ENCODE measurements around the gene TPBG. TPM values are rescaled to one million over a fixed set of nuclear protein-coding genes. Genes with fewer than 3 reads are reported as not detected.

Gene TPBG
- total and polyA plus RNA-seq, 2 of the 4 experiments (the other 2 are of a cell fraction): 19.7 to 71.7 TPM

DNA sequence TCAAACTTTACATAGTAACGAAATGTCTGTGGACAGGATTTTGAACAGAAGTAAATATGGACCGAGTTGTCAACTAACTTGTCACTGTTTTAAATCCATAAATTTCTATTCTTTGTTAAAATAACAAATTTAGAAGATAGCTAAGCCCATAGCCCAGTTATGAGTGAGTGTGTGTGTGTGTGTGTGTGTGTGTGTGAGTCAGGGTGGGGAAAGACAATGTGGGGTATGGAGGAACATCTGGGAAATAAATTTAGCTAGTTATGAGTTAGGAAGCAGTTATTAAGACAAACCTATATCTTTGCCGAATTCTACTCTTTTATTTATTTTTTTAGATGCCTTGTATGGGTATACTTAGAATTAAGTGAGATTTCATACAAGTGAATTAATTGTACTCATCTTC is 9.0 kb downstream of the TPBG start:
- H3K9ac ChIP-seq (ENCODE audit: low read depth, low read length): no peak overlapping the region
- H3K56ac ChIP-seq (ENCODE audit: extremely low read depth, insufficient read depth, low read length): 0 out of 2 replicates have a peak overlapping the region, but pooled peaks have one; percentile 19
- H3K27me3 ChIP-seq (ENCODE audit: control insufficient read depth, insufficient read depth, low read length): no peaks in the 10 kb centered on the region
- no peak overlapping the region for H2BK15ac ChIP-seq (ENCODE audit: low read depth, low read length)
- peak overlapping the region; percentile 92 for H2BK5ac ChIP-seq (ENCODE audit: low read depth, low read length, poor library complexity, severe bottlenecking)
- no peak for ATAC-seq (ENCODE audit: low read depth)
- H3K9me1 ChIP-seq (ENCODE audit: insufficient read depth, low read length): peaks cover 12% of the 10 kb centered on the region; the same call in 1 of the 2 replicates
- no TSS peak for BruUV-seq (replicated peaks)
- TF ChIP-seq BHLHE40 (IDR thresholded peaks at IDR 0.05; ENCODE audit: low read depth, low read length) (no peak), SMC3 (IDR thresholded peaks at IDR 0.05; ENCODE audit: low read depth, low read length) (no peak), MXI1 (IDR thresholded peaks at IDR 0.05; ENCODE audit: borderline replicate concordance, low read depth, low read length) (no peak), RCOR1 (IDR thresholded peaks at IDR 0.05; ENCODE audit: insufficient replicate concordance, low read length) (no peak), NFE2L2 (IDR thresholded peaks at IDR 0.05; ENCODE audit: low read depth, low read length) (no peak), RFX5 (IDR thresholded peaks at IDR 0.05; ENCODE audit: low read depth, low read length) (no peak), CEBPB (IDR thresholded peaks at IDR 0.05; ENCODE audit: low read depth, low read length) (no peak), MAZ (IDR thresholded peaks at IDR 0.05; ENCODE audit: borderline replicate concordance, low read depth, low read length) (no peak), POLR2A (IDR thresholded peaks at IDR 0.05; ENCODE audit: low read depth, low read length) (no peak), RAD21 (IDR thresholded peaks at IDR 0.05; ENCODE audit: low read length) (no peak), MAFK (IDR thresholded peaks at IDR 0.05; ENCODE audit: low read depth, low read length) (no peak), CTCF (conservative IDR thresholded peaks at IDR 0.05; ENCODE audit: low read depth, low read length) (no peak), CHD1 (IDR thresholded peaks at IDR 0.05; ENCODE audit: low read depth, low read length) (no peak), ELK1 (IDR thresholded peaks at IDR 0.05; ENCODE audit: borderline replicate concordance, low read depth, low read length) (no peak), FOS (IDR thresholded peaks at IDR 0.05; ENCODE audit: low read depth, low read length) (no peak)
- TF ChIP-seq, protein P1, sequence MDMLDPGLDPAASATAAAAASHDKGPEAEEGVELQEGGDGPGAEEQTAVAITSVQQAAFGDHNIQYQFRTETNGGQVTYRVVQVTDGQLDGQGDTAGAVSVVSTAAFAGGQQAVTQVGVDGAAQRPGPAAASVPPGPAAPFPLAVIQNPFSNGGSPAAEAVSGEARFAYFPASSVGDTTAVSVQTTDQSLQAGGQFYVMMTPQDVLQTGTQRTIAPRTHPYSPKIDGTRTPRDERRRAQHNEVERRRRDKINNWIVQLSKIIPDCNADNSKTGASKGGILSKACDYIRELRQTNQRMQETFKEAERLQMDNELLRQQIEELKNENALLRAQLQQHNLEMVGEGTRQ (IDR thresholded peaks at IDR 0.05; ENCODE audit: low read depth, low read length): no peak
- intact Hi-C loops (cut with micrococcal nuclease) (no loop called here), in situ Hi-C loops (cut with MboI; ENCODE audit: low sequenced_read_pairs) (loop anchor here (25.0 kb wide), 1 partner anchor 690 kb away; the partner anchor contains the start of genes DOP1A and UBE3D), dilution Hi-C loops (cut with HindIII; ENCODE audit: low sequenced_read_pairs, unreplicated experiment) (no loop called here)
- no peaks in the 10 kb centered on the region; the same call in 1 of the 2 replicates for H3K36me3 ChIP-seq (ENCODE audit: control insufficient read depth, insufficient read depth, low read length)
- H3K4me2 ChIP-seq (ENCODE audit: low read depth, low read length): no peak overlapping the region
- H3K18ac ChIP-seq (ENCODE audit: low read depth, low read length): peak overlapping the region; percentile 92
- no peaks in the 10 kb centered on the region for H3K9me3 ChIP-seq (ENCODE audit: control insufficient read depth, insufficient read depth, low read length)
- ChIA-PET CTCF (interaction anchor here (1.1 kb wide), 1 partner anchor 102 kb away, joined by 4 read pairs; no protein-coding TSS in a partner anchor), POLR2A (ENCODE audit: unreplicated experiment) (no interaction called here)
- peak overlapping the region; percentile 77; the same call in 1 of the 2 replicates for H2BK20ac ChIP-seq (ENCODE audit: low read depth, low read length)
- DNase-seq: no peak
- H3K4me3 ChIP-seq (ENCODE audit: insufficient read depth, low read depth, low read length): no peak overlapping the region
- H2AK5ac ChIP-seq (ENCODE audit: low read depth, low read length): peak overlapping the region; percentile 76; the same call in 1 of the 2 replicates
- H4K91ac ChIP-seq (ENCODE audit: insufficient read depth, low read depth, low read length): peak overlapping the region; percentile 39; the same call in 1 of the 2 replicates
- no peak overlapping the region for H3K27ac ChIP-seq (ENCODE audit: insufficient read depth, low read length)
- 0 out of 2 replicates have a peak, but pooled peaks cover 4% of the 10 kb centered on the region for H4K20me1 ChIP-seq (ENCODE audit: insufficient read depth, low read length)
- H3K79me1 ChIP-seq (ENCODE audit: low read depth in 1 of 2, low read length in 2 of 2): peaks cover 9 to 33% of the 10 kb centered on the region in 2 experiments
- peak overlapping the region; percentile 73; the same call in 1 of the 2 replicates for H2BK120ac ChIP-seq (ENCODE audit: low read depth, low read length)
- H2AFZ ChIP-seq (replicated peaks; ENCODE audit: low read length, poor library complexity): no peak overlapping the region
- H3K14ac ChIP-seq (replicated peaks; ENCODE audit: low read depth, low read length): no peak overlapping the region
- H4K8ac ChIP-seq (ENCODE audit: low read depth in 2 of 2, low read length in 2 of 2): peak overlapping the region in 1 of 2 experiments; percentile 46; a peak in 2 of 4 replicates
- peaks cover 11% of the 10 kb centered on the region for H3K4me1 ChIP-seq (ENCODE audit: control insufficient read depth, insufficient read depth, low read length)
- peak overlapping the region; percentile 87 for H3K4ac ChIP-seq (ENCODE audit: low read depth, low read length)
- 0 out of 2 replicates have a peak overlapping the region, but pooled peaks have one; percentile 51 for H4K5ac ChIP-seq (ENCODE audit: low read depth, low read length)
- no peak overlapping the region for H2AK9ac ChIP-seq (replicated peaks; ENCODE audit: low read depth, low read length, poor library complexity)
- no CpG with 5 or more reads among the region's 3 CpGs for WGBS, 2 experiments (ENCODE audit: extremely low coverage in 2 of 2, insufficient read length in 1 of 2)
- no peak overlapping the region; the same call in 1 of the 2 replicates for H3K23ac ChIP-seq (ENCODE audit: low read depth, low read length)
